KMS-11 (cell line): Measurements from ENCODE around the gene RFX7.

Source experiments
- H2AFZ ChIP-seq: fragments of 200-600 bp; sonication (generic); 2 replicates; pipeline ENCODE4 v1.6.1; 2016; ENCODE audit warnings: antibody characterized with exemption, mixed run types, low read depth
- H3K27ac ChIP-seq: fragments of 200-600 bp; sonication (generic); 2 replicates; pipeline ENCODE4 v1.6.1; 2016; ENCODE audit warnings: mild to moderate bottlenecking, mixed run types
- H3K27me3 ChIP-seq: fragments of 200-600 bp; sonication (generic); 2 replicates; pipeline ENCODE4 v1.6.1; 2017; ENCODE audit warnings: mild to moderate bottlenecking, low read depth, mixed run types, moderate library complexity; ENCODE audit not compliant: insufficient read depth
- H3K36me3 ChIP-seq: fragments of 200-600 bp; sonication (generic); 2 replicates; pipeline ENCODE4 v1.6.1; 2017; ENCODE audit warnings: mild to moderate bottlenecking, mixed run types; ENCODE audit not compliant: insufficient read depth
- H3K4me1 ChIP-seq: fragments of 200-600 bp; sonication (generic); 2 replicates; pipeline ENCODE4 v1.6.1; 2016; ENCODE audit warnings: mild to moderate bottlenecking, low read depth, mixed run types; ENCODE audit not compliant: poor library complexity, severe bottlenecking
- H3K4me2 ChIP-seq: fragments of 200-600 bp; sonication (generic); 2 replicates; pipeline ENCODE4 v1.7.0; 2016; ENCODE audit warnings: mild to moderate bottlenecking, mixed run types
- H3K4me3 ChIP-seq: fragments of 200-600 bp; sonication (generic); IDR thresholded peaks from 2 replicates; pipeline ENCODE4 v1.6.1; 2017; ENCODE audit warnings: low read depth, low read length, mixed read lengths; ENCODE audit not compliant: insufficient read depth
- H3K79me2 ChIP-seq: fragments of 200-600 bp; sonication (generic); 2 replicates; pipeline ENCODE4 v1.6.1; 2016; ENCODE audit warnings: low read depth, mixed run types; ENCODE audit not compliant: insufficient read depth
- H3K9ac ChIP-seq: fragments of 200-600 bp; sonication (generic); 2 replicates; pipeline ENCODE4 v1.6.1; 2016; ENCODE audit warnings: mild to moderate bottlenecking, mixed run types
- H4K20me1 ChIP-seq: fragments of 200-600 bp; sonication (generic); 2 replicates; pipeline ENCODE4 v1.6.1; 2016; ENCODE audit warnings: mild to moderate bottlenecking, mixed run types; ENCODE audit not compliant: insufficient read depth
- CTCF ChIP-seq: fragments of 200-600 bp; sonication (generic); conservative IDR thresholded peaks from 2 replicates; pipeline ENCODE4 v1.6.1; 2017; ENCODE audit warnings: low read depth, mild to moderate bottlenecking, antibody characterized with exemption, low read length, moderate library complexity, mixed read lengths

The RFX7 gene

GRCh38 chr15:56185980-56186379 is 57.7 kb downstream of the RFX7 start:
- no peak for TF ChIP-seq CTCF
- Histone ChIP-seq H3K9ac (no peak overlapping the region), H3K79me2 (peaks cover 18% of the 10 kb centered on the region; the same call in 1 of the 2 replicates), H2AFZ (no peak overlapping the region), H3K36me3 (no peaks in the 10 kb centered on the region), H3K4me2 (no peak overlapping the region), H3K27me3 (no peaks in the 10 kb centered on the region), H4K20me1 (peaks cover 3% of the 10 kb centered on the region; the same call in 1 of the 2 replicates), H3K27ac (no peak overlapping the region), H3K4me1 (peaks cover 16% of the 10 kb centered on the region), H3K4me3 (no peak overlapping the region)

- Histone ChIP-seq H3K79me2 (peaks cover 6% of the 10 kb centered on the region; the same call in 1 of the 2 replicates), H3K9ac (no peak overlapping the region), H4K20me1 (peaks cover 3% of the 10 kb centered on the region; the same call in 1 of the 2 replicates), H3K4me2 (no peak overlapping the region), H3K36me3 (no peaks in the 10 kb centered on the region), H2AFZ (no peak overlapping the region), H3K27ac (no peak overlapping the region), H3K4me1 (peaks cover 14% of the 10 kb centered on the region), H3K4me3 (no peak overlapping the region), H3K27me3 (no peaks in the 10 kb centered on the region)
- no peak for TF ChIP-seq CTCF
These were observed 59.2 kb downstream of the RFX7 start for GRCh38 chr15:56184516-56184915.

- Histone ChIP-seq H2AFZ (no peak overlapping the region), H3K4me2 (no peak overlapping the region), H3K27me3 (no peaks in the 10 kb centered on the region), H3K4me1 (peaks cover 12% of the 10 kb centered on the region), H3K9ac (no peak overlapping the region), H4K20me1 (peaks cover 3% of the 10 kb centered on the region; the same call in 1 of the 2 replicates), H3K79me2 (no peaks in the 10 kb centered on the region; the same call in 1 of the 2 replicates), H3K27ac (no peak overlapping the region), H3K4me3 (no peak overlapping the region), H3K36me3 (no peaks in the 10 kb centered on the region)
- no peak for TF ChIP-seq CTCF
These were observed 62.8 kb downstream of the RFX7 start for GRCh38 chr15:56180851-56181250.

- H2AFZ ChIP-seq, result no peak overlapping the region
- H3K4me3 ChIP-seq, result no peak overlapping the region
- H3K4me2 ChIP-seq, result no peak overlapping the region
- H3K27ac ChIP-seq, result no peak overlapping the region
- no peaks in the 10 kb centered on the region for H4K20me1 ChIP-seq
- TF ChIP-seq CTCF, result no peak
- no peak overlapping the region for H3K9ac ChIP-seq
- no peaks in the 10 kb centered on the region for H3K79me2 ChIP-seq
- no peaks in the 10 kb centered on the region for H3K27me3 ChIP-seq
- H3K4me1 ChIP-seq, result peaks cover 4% of the 10 kb centered on the region
- no peaks in the 10 kb centered on the region for H3K36me3 ChIP-seq
These were observed 66.7 kb downstream of the RFX7 start for GRCh38 chr15:56176996-56177395.
